Inferior parietal cortex (tissue), 1 donor: ENCODE measurements around the gene C1QTNF9.
"Not testable (repeated sequence)": the region's sequence is repeated elsewhere in the genome, so short reads cannot be mapped to it uniquely, and the experiment has no call there.

Experiments used
- DNase-seq: peaks from one replicate; pipeline ENCODE4 v3.0.0-alpha.2; 2016; ENCODE audit errors: extremely low spot score

Gene C1QTNF9, protein sequence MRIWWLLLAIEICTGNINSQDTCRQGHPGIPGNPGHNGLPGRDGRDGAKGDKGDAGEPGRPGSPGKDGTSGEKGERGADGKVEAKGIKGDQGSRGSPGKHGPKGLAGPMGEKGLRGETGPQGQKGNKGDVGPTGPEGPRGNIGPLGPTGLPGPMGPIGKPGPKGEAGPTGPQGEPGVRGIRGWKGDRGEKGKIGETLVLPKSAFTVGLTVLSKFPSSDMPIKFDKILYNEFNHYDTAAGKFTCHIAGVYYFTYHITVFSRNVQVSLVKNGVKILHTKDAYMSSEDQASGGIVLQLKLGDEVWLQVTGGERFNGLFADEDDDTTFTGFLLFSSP

GRCh38 chr13:24309300-24309699, at the start of gene C1QTNF9:
Gene C1QTNF9 (plus strand): TSS chr13:24309580. CDS start chr13:24316004, 6,424 bp downstream.
- DNase-seq, result not testable (repeated sequence)

GRCh38 chr13:24261566-24261965, 47.8 kb upstream of the C1QTNF9 start:
- no peak for DNase-seq

- DNase-seq, result no peak
Measured at GRCh38 chr13:24263632-24264031, 45.7 kb upstream of the C1QTNF9 start.

- no peak for DNase-seq
Measured at GRCh38 chr13:24264976-24265375, 44.4 kb upstream of the C1QTNF9 start.

- DNase-seq, result no peak
Measured at GRCh38 chr13:24265453-24265852, 43.9 kb upstream of the C1QTNF9 start.

DNA sequence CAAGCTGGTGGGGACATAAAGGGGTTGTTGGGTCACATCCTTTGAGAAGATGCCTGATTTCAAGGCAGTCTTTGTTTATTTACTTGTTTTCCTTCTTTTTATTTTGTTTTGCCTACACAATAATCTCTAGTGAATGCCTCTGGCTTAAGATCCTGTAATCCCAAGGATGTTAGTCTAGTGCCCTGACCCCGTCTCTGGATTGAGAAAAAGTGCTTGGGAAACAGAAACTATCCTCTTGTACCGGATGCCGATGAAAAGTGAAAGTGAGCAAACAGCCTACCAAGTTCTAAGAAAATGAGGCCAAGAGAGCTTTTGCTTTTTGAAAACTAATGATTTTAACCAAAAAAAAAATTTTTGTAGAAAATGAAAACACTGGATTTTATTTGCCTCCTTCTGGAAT, 42.1 kb upstream of the C1QTNF9 start:
- no peak for DNase-seq

- no peak for DNase-seq
Measured at GRCh38 chr13:24267801-24268200, 41.6 kb upstream of the C1QTNF9 start.

GRCh38 chr13:24269821-24270220, 39.6 kb upstream of the C1QTNF9 start:
- DNase-seq, result no peak

- peak; percentile 70 for DNase-seq
Measured at GRCh38 chr13:24270639-24271141, 38.7 kb upstream of the C1QTNF9 start.

DNA sequence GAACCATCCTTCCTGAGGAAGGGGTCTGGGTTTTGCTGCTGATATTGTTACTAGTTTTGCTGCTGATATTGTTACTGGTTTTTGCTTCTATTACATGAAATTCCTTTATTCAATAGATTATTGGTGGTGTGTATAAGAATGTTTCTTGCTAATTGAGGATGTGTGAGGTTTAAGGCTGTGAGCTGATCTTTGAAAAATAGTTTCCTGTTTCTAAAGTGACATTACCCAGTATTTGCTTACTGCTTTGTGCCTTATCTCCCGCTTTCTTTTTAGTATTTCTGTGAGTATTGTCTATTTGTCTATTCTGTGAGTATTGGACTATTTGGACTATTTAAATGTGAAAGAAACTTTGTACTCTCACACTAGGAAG, 38.2 kb upstream of the C1QTNF9 start:
- no peak for DNase-seq

DNA sequence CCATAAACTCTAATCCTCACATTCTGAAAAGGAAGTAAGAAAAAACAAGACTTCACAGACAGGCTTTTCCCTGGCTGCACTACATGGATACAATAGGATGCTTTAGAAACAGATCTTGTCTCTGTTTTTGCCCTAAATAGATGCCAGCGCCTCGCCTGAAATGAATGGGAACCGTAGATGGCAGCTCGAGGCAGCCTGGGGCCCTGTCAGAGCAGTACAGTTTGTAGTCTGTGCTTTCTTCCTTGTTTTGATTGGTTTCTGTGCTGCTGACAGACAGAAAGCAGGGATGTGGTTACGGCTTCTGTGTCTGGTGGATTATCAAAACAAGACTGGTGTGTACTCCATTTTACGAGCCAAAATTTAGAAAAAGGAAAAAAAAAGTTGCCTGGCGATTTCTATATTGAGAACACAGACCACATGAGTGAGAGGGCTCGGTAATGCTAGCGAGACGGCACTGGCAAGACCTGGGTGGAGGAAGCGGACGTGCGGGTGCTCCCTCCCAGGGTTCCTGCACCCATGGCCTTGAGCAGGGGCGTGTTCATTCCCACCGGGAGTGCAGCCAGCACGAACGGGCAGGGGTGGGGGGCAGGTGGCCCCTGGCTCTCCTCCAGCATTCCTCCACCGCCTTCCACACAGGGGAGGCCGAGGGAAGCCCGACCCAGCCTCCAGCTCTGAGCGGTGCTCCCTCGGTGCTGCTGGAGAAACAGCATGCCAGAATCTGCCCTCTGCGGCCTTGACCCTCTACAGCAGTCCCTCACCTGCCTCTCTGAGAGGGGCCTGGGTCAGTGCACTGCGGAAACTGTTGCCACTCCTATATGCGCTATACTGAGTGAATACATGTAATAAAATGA, 37.6 kb upstream of the C1QTNF9 start:
- peak; percentile 77 for DNase-seq

GRCh38 chr13:24272452-24273161, 36.8 kb upstream of the C1QTNF9 start:
- DNase-seq, result no peak

DNA sequence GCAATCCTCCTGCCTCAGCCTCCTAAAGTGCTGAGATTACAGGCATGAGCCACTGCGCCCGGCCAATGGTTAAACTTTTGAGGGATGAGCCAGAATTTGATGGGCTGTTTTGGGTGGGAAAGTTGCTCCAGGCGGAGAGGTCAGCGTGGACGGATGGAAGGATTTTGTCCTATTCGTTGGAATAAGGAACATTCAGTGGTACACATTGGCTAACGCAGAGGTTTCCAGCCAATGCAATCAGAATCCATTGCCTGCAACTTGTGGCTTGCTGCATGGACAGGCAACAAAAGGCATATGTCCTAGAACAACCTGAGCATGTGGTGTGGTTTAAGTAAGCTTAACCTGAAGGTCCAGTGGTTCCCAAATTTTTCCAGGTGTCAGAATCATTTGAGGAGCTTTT, 35.5 kb upstream of the C1QTNF9 start:
- no peak for DNase-seq

GRCh38 chr13:24274452-24275021, 34.8 kb upstream of the C1QTNF9 start:
- no peak for DNase-seq

DNA sequence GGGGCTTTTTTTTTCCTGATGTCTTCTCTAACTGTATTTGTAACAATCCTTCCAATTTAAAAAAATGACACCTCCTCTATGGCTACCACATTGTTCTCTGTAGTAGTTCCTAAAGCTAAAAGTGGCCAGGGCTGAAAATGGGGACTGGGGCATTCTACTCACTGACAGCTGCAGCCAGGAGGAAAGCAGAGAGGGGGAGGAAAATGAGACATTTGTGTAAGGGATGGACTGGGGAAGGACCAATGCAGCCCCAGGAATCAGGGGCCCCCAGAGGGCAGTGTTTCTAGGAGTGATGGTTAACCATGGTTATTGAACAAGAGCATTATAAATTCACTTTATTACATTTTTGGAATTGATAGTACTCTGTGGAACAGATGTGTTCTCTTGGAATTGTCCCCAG, 34.3 kb upstream of the C1QTNF9 start:
- DNase-seq, result no peak

DNA sequence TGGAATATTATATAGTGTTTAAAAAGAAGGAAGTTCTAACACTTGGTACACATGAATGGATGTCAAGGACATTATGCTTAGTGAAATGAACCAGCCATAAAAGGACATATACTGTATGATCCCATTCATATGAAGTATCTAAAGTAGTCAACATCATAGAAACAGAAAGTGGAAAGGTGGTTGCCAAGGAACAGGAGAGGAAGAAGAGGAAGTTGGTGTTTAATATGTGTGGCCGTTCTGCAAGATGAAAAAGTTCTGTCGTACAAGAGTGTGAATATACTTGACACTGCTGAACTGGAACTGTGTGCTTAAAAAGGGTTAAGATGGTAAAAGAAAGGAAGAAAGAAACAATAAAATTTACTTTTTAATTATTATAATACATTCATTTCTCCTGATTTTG, 33.1 kb upstream of the C1QTNF9 start:
- DNase-seq, result no peak

- no peak for DNase-seq
Measured at GRCh38 chr13:24276861-24277260, 32.5 kb upstream of the C1QTNF9 start.

- no peak for DNase-seq
Measured at GRCh38 chr13:24277761-24278160, 31.6 kb upstream of the C1QTNF9 start.

DNA sequence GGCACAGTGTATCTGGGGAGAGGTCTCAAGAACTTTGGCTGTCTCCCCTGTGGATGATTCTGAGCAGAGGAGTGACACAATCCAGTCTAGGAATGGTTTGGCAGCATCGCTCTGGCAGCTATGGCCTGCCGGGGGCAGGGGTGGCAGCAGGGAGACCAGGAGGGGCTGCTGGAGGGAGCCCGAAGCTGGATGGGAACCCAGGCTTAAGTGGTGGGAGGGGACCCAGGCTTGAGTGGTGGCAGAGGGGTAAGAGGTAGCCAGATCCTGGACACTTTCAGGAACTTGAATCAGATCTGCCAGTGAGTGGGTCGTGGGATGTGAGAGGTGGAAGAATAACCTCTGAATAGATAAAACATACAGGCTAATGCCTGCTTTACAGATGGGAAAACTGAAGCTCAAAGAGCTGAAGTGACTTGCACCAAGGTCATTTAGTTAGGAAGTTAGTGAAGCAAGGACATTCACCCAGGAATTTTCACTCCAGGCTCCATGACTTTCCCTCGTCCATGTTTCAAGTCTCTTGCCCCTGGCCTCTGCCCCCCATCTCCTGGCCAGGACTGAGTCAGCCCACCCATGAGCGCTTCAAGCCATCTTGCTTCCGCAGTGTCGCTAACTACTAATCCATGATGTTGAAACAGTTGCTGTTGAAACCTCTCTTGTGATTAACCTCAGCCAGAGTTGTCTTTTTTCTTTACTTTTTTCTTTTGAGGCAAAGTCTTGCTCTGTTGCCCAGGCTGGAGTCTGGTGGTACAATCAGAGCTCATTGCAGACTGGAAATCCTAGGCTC, 29.9 kb upstream of the C1QTNF9 start:
- no peak for DNase-seq

DNA sequence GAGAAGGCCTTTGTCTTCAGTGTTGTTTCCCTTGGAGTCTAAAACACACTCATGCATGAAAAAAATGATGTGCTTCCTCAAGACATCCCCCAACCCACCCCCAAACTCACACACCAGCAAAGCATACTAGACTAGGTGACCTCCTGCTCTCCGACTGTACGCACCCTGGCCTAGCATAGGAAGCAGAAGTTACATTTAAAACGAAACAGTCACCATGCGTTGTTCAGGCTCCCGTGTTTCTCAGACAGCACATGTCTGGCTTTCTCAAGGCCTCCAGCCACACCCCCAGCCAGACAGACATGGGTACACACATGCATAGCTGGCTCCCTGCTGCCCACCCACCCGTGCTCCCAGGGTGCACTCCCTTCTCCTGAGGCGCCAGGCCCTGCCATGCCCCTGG, 28.7 kb upstream of the C1QTNF9 start:
- no peak for DNase-seq
